CD4-positive, alpha-beta T cell treated with Interleukin-17A for 1 hour (primary cell): Measurements from ENCODE around the gene INHBB.

Experiments used
- DNase-seq: peaks from one replicate; pipeline ENCODE4 v3.0.0-alpha.2; 2020

The INHBB gene

GRCh38 chr2:120399889-120400240, 53.9 kb downstream of the INHBB start:
- DNase-seq, result no peak

- DNase-seq, result no peak
These were observed 54.6 kb downstream of the INHBB start for GRCh38 chr2:120400551-120400950.
